Measurements from ENCODE around the gene RBM7.

- no peak for TF ChIP-seq CTCF (IDR thresholded peaks at IDR 0.05)
- no peak for TF ChIP-seq POLR2A (IDR thresholded peaks at IDR 0.05)
Measured at GRCh38 chr11:114368918-114369680, 31.4 kb upstream of the RBM7 start.
